K562 (cell line): ENCODE results near the gene ALOXE3. TPM values are rescaled to one million over a fixed set of nuclear protein-coding genes. Genes with fewer than 3 reads are reported as not detected.
A peak's percentile ranks its signal among the peaks of the same experiment; 100 is the strongest.

Source experiments
- ARID4B ChIP-seq: sonication (generic); formaldehyde crosslinking; IDR thresholded peaks from 2 replicates; pipeline ENCODE4 v1.8.0; 2022; ENCODE audit warnings: mild to moderate bottlenecking, missing genetic modification reagents
- BCOR ChIP-seq: fragments of 450-650 bp; IDR thresholded peaks from 2 replicates; pipeline ENCODE4 v1.6.1; 2016
- FOXA1 ChIP-seq: fragments of 450-650 bp; IDR thresholded peaks from 2 replicates; pipeline ENCODE4 v1.6.1; 2016; ENCODE audit warnings: mild to moderate bottlenecking, borderline replicate concordance
- GABPB2 ChIP-seq: fragments of 250-450 bp; sonication (Bioruptor Pico); conservative IDR thresholded peaks from 2 replicates; pipeline ENCODE4 v1.5.1; 2021; ENCODE audit warnings: mild to moderate bottlenecking
- MTA1 ChIP-seq: fragments of 450-650 bp; IDR thresholded peaks from 2 replicates; pipeline ENCODE4 v1.6.1; 2017; ENCODE audit warnings: borderline replicate concordance
- MTA3 ChIP-seq: fragments of 450-650 bp; formaldehyde crosslinking; IDR thresholded peaks from 2 replicates; pipeline ENCODE4 v1.6.1; 2017; ENCODE audit warnings: mild to moderate bottlenecking, borderline replicate concordance
- NR1H2 ChIP-seq: sonication (generic); formaldehyde crosslinking; IDR thresholded peaks from 2 replicates; pipeline ENCODE4 v1.4.0; 2020; ENCODE audit warnings: mild to moderate bottlenecking, missing genetic modification reagents
- PTRF ChIP-seq: fragments of 450-650 bp; IDR thresholded peaks from 2 replicates; pipeline ENCODE4 v1.6.1; 2016; ENCODE audit warnings: mild to moderate bottlenecking, missing genetic modification characterization, missing compliant biosample characterization
- SIN3B ChIP-seq: fragments of 450-650 bp; IDR thresholded peaks from 2 replicates; pipeline ENCODE4 v1.6.1; 2017; ENCODE audit warnings: low read depth, mild to moderate bottlenecking, moderate library complexity
- TGIF2 ChIP-seq: sonication (generic); formaldehyde crosslinking; IDR thresholded peaks from 2 replicates; pipeline ENCODE4 v1.8.1; 2022; ENCODE audit warnings: mild to moderate bottlenecking, missing genetic modification reagents, moderate library complexity
- ZBTB40 ChIP-seq, 2 experiments: fragments of 450-650 bp in 1 of 2; sonication (generic) in 1 of 2; formaldehyde crosslinking in 1 of 2; IDR thresholded peaks; 2 replicates each; pipeline versions ENCODE4 v1.7.1 to v1.9.0; 2016 to 2022; ENCODE audit warnings: inconsistent platforms in 1 of 2, mild to moderate bottlenecking in 1 of 2, missing genetic modification reagents in 1 of 2
- ZNF263 ChIP-seq: sonication (generic); formaldehyde crosslinking; IDR thresholded peaks from 2 replicates; pipeline ENCODE4 v1.8.0; 2022; ENCODE audit warnings: mild to moderate bottlenecking, missing genetic modification reagents, borderline replicate concordance
- ZNF507 ChIP-seq: conservative IDR thresholded peaks from 2 replicates; pipeline ENCODE4 v1.6.1; 2017; ENCODE audit warnings: missing genetic modification characterization, missing compliant biosample characterization
- ZNF668 ChIP-seq: fragments of 250-450 bp; sonication (Bioruptor Pico); IDR thresholded peaks from 2 replicates; pipeline ENCODE4 v1.8.0; 2022; ENCODE audit warnings: mild to moderate bottlenecking, inconsistent platforms
- ZNF695 ChIP-seq: fragments of 450-650 bp; formaldehyde crosslinking; IDR thresholded peaks from 2 replicates; pipeline ENCODE4 v1.4.0; 2020; ENCODE audit warnings: mild to moderate bottlenecking, moderate library complexity
- polyA plus RNA-seq, 8 experiments: library from polyadenylated mRNA; depleted of rRNA in 4 of 8; stranded (reverse) in 5 of 8; unstranded in 3 of 8; fragments of >200 nt; fragmentation: Nextera tagmentation in 2 of 8; fragmentation: Illumina TruSeq in 1 of 8; extraction: Ambion mirVana in 2 of 8; extraction: Trizol in 1 of 8; gene quantifications; 2 replicates each; pipeline versions ENCODE4 v1.2.1 to v1.2.3, GENCODE V29; 2011 to 2014; ENCODE audit warnings: inconsistent platforms in 1 of 8, missing spikeins in 1 of 8
- total RNA-seq, 7 experiments: library from RNA; depleted of rRNA in 6 of 7; stranded (reverse); fragments of >200 nt in 6 of 7; fragmentation: Illumina TruSeq in 2 of 7; extraction: Trizol in 2 of 7; gene quantifications; 2 replicates each; pipeline versions ENCODE4 v1.2.1 to v1.2.3, GENCODE V29; 2011 to 2021; ENCODE audit warnings: low replicate concordance in 1 of 7

ALOXE3 gene
- total and polyA plus RNA-seq, 9 of the 15 experiments (the other 6 are each of a cell fraction or from before 2014, with no cell fraction given), result 0.04 TPM; not detected in 8

GRCh38 chr17:8162233-8162996, 44.1 kb upstream of the ALOXE3 start, which contains the start of gene VAMP2 (continued):
- TF ChIP-seq FOXA1, result no peak
- TF ChIP-seq SIN3B, result 0 out of 2 replicates have a peak, but pooled peaks have one; percentile 38
- TF ChIP-seq ZBTB40 (IDR thresholded peaks at IDR 0.05), result peak; percentile 52; the same call in 1 of the 2 replicates
- no peak for TF ChIP-seq ZBTB40 (CRISPR knock-in tag; IDR thresholded peaks at IDR 0.05)
- TF ChIP-seq MTA1, result no peak
- TF ChIP-seq BCOR, result no peak
- no peak for TF ChIP-seq NR1H2 (CRISPR knock-in tag)
- TF ChIP-seq TGIF2, result no peak
- TF ChIP-seq ARID4B (CRISPR knock-in tag), result peak; percentile 79; the same call in 1 of the 2 replicates
- peak; percentile 93 for TF ChIP-seq ZNF263 (CRISPR knock-in tag)
- TF ChIP-seq PTRF (tag), result no peak
- TF ChIP-seq GABPB2, result no peak
- no peak for TF ChIP-seq MTA3
- no peak for TF ChIP-seq ZNF507 (tag)
- TF ChIP-seq ZNF668 (CRISPR knock-in tag), result no peak
- TF ChIP-seq ZNF695 (CRISPR knock-in tag), result no peak
